Spleen (tissue), 11 donors: ENCODE data around the gene HGS. TPM values are rescaled to one million over a fixed set of nuclear protein-coding genes. Genes with fewer than 3 reads are reported as not detected.
"Not testable (repeated sequence)": the region's sequence is repeated elsewhere in the genome, so short reads cannot be mapped to it uniquely, and the experiment has no call there.

Experiments
- DNase-seq: peaks from one replicate; pipeline ENCODE4 v3.0.0-alpha.2; 2020
- H3K27ac ChIP-seq, 8 donors: fragments of 200-600 bp; sonication (generic) in 7 of 8; 1 replicate in 4 of 8; 2 replicates in 4 of 8; pipeline versions ENCODE4 v1.5.0 to v1.8.0; 2016 to 2021; ENCODE audit warnings: inconsistent platforms in 4 of 8, mild to moderate bottlenecking in 4 of 8, moderate library complexity in 1 of 8
- H3K27me3 ChIP-seq, 7 donors: fragments of 200-600 bp; sonication (generic) in 6 of 7; replicated peaks in 1 of 7; 1 replicate in 4 of 7; 2 replicates in 3 of 7; pipeline versions ENCODE4 v1.5.0 to v1.8.0; 2016 to 2021; ENCODE audit warnings: inconsistent platforms in 3 of 7, mild to moderate bottlenecking in 1 of 7
- H3K36me3 ChIP-seq, 6 donors: fragments of 200-600 bp; sonication (generic) in 5 of 6; 1 replicate in 4 of 6; 2 replicates in 2 of 6; pipeline versions ENCODE4 v1.5.0 to v1.8.0; 2016 to 2021; ENCODE audit warnings: inconsistent platforms in 2 of 6
- H3K4me1 ChIP-seq, 6 donors: fragments of 200-600 bp; sonication (generic) in 5 of 6; 1 replicate in 3 of 6; 2 replicates in 3 of 6; pipeline versions ENCODE4 v1.5.0 to v1.8.0; 2016 to 2021; ENCODE audit warnings: inconsistent platforms in 3 of 6
- H3K4me3 ChIP-seq, 8 donors: fragments of 200-600 bp; sonication (generic) in 7 of 8; 1 replicate in 4 of 8; 2 replicates in 4 of 8; pipeline versions ENCODE4 v1.5.0 to v1.8.0; 2016 to 2021; ENCODE audit warnings: inconsistent platforms in 4 of 8, mild to moderate bottlenecking in 4 of 8, moderate library complexity in 2 of 8
- H3K9me3 ChIP-seq, 8 donors: fragments of 200-600 bp; sonication (generic) in 7 of 8; 1 replicate in 4 of 8; 2 replicates in 4 of 8; pipeline versions ENCODE4 v1.5.0 to v1.8.0; 2016 to 2021; ENCODE audit warnings: inconsistent platforms in 4 of 8
- CTCF ChIP-seq, 11 experiments: fragments of 200-600 bp in 7 of 11; fragments of 450-650 bp in 4 of 11; sonication (generic) in 4 of 11; IDR thresholded peaks in 8 of 11; conservative IDR thresholded peaks in 3 of 11; 1 replicate in 7 of 11; 2 replicates in 4 of 11; pipeline versions ENCODE4 v1.4.0 to v1.8.0; 2016 to 2021; ENCODE audit warnings: antibody characterized with exemption in 11 of 11, inconsistent platforms in 4 of 11, mild to moderate bottlenecking in 1 of 11
- POLR2A ChIP-seq, 3 donors: fragments of 450-650 bp; IDR thresholded peaks; one replicate each; pipeline ENCODE4 v1.5.1; 2017; ENCODE audit warnings: antibody characterized with exemption in 3 of 3, mild to moderate bottlenecking in 1 of 3
- POLR2AphosphoS5 ChIP-seq, 3 donors: sonication (generic); formaldehyde crosslinking; IDR thresholded peaks; one replicate each; pipeline ENCODE4 v1.5.1; 2017; ENCODE audit warnings: antibody characterized with exemption in 3 of 3
- WGBS, 5 donors: extraction: QIAGEN DNeasy Blood & Tissue Kit in 3 of 5; methylation state at CpG; one replicate each; pipeline versions ENCODE4 v1.1.5 to v1.1.7; 2013 to 2018; 5-methylcytosine and 5-hydroxymethylcytosine counted together
- intact Hi-C: fragments of 100-400 bp; cut with DNase I; formaldehyde crosslinking; loops from one replicate; pipeline ENCODE4 v1.15.0; 2023; ENCODE audit warnings: low total_unique reads
- polyA plus RNA-seq, 3 donors: library from polyadenylated mRNA; stranded (reverse); fragments of 200-250 nt; gene quantifications; one replicate each; pipeline ENCODE4 v1.2.1, GENCODE V29; 2013
- total RNA-seq, 7 donors: library from RNA; depleted of rRNA in 3 of 7; stranded (reverse); fragments of >200 nt in 3 of 7; fragmentation: NEBNext Ultra II Directional in 4 of 7; extraction: Animal tissue kit (Norgen Biotek cat#: 25700) in 4 of 7; gene quantifications; one replicate each; pipeline versions ENCODE4 v1.1.0 to v1.2.1, GENCODE V29; 2016 to 2021
- donor health status: healthy with polysubstance abuse.
- donor health status: DM: no; HTN: no; CAD: no; lungs with moderate emphysema.
- donor health status: DM: no; HTN: no; CAD: no.
- donor health status: Bipolar disorder and iron deficiency.
- donor health status: healthy.
- donor health status: DM: no; HTN: no; CAD: no.
- donor health status: DM: yes; HTN: yes; CAD: no.

HGS gene
- total and polyA plus RNA-seq, 10 donors, result 61.3 to 134 (median 106) TPM

GRCh38 chr17:81735264-81736102 lies 51.7 kb downstream of the HGS start:
- Histone ChIP-seq H3K27me3 (peaks cover 0 to 60% (median 8%) of the 10 kb centered on the region in 7 donors), H3K4me1 (peaks cover 5 to 35% (median 18%) of the 10 kb centered on the region in 6 donors), H3K4me3 (peak overlapping the region in 6 of 8 donors; percentile 3 to 57 (median 24)), H3K36me3 (no peaks in the 10 kb centered on the region), H3K27ac (peak overlapping the region in 2 of 8 donors; percentile 6 to 63), H3K9me3 (no peaks in the 10 kb centered on the region)
- intact Hi-C loops, result no loop called here
- TF ChIP-seq POLR2AphosphoS5 (IDR thresholded peaks at IDR 0.05), result peak in 2 of 3 donors; percentile 37 to 49
- no peak for TF ChIP-seq POLR2A (IDR thresholded peaks at IDR 0.05)
- DNase-seq, result peak; percentile 87
- WGBS, 5 donors, result 23 to 30% (median 25%) methylated on average over 19 to 30 of the region's 30 CpGs

- DNase-seq, result no peak
- no peak for TF ChIP-seq CTCF (IDR thresholded peaks at IDR 0.05 in 8 of 11, conservative IDR thresholded peaks at IDR 0.05 in 3 of 11)
- no peak for TF ChIP-seq POLR2A (IDR thresholded peaks at IDR 0.05)
- intact Hi-C loops, result no loop called here
- H3K9me3 ChIP-seq, result no peaks in the 10 kb centered on the region
- H3K27ac ChIP-seq, result no peak overlapping the region
- H3K4me1 ChIP-seq, result peaks cover 5 to 50% (median 29%) of the 10 kb centered on the region in 6 donors
- H3K36me3 ChIP-seq, result no peaks in the 10 kb centered on the region
- H3K4me3 ChIP-seq, result no peak overlapping the region
- peaks cover 0 to 50% (median 0%) of the 10 kb centered on the region in 7 donors for H3K27me3 ChIP-seq
- WGBS, 5 donors, result 89 to 96% (median 93%) methylated on average over 25 to 31 of the region's 31 CpGs
Measured at GRCh38 chr17:81737947-81738800, 54.4 kb downstream of the HGS start.

- WGBS, 5 donors, result 91 to 93% (median 91%) methylated on average over 19 to 27 of the region's 27 CpGs
- intact Hi-C loops, result no loop called here
- no peak for TF ChIP-seq CTCF (IDR thresholded peaks at IDR 0.05 in 8 of 11, conservative IDR thresholded peaks at IDR 0.05 in 3 of 11)
- no peak for TF ChIP-seq POLR2AphosphoS5 (IDR thresholded peaks at IDR 0.05)
- H3K4me3 ChIP-seq, result no peak overlapping the region
- no peaks in the 10 kb centered on the region for H3K9me3 ChIP-seq
- peaks cover 0 to 42% (median 0%) of the 10 kb centered on the region in 7 donors for H3K27me3 ChIP-seq
- no peaks in the 10 kb centered on the region for H3K36me3 ChIP-seq
- no peak for DNase-seq
- H3K4me1 ChIP-seq, result peaks cover 2 to 44% (median 24%) of the 10 kb centered on the region in 6 donors
- H3K27ac ChIP-seq, result no peak overlapping the region
Measured at GRCh38 chr17:81738801-81739393, 55.1 kb downstream of the HGS start.

GRCh38 chr17:81739593-81739992 lies 55.8 kb downstream of the HGS start:
- peaks cover 0 to 37% (median 20%) of the 10 kb centered on the region in 6 donors for H3K4me1 ChIP-seq
- H3K36me3 ChIP-seq, H3K27ac ChIP-seq, H3K4me3 ChIP-seq, DNase-seq, intact Hi-C loops, H3K9me3 ChIP-seq: not testable (repeated sequence)
- peaks cover 0 to 35% (median 0%) of the 10 kb centered on the region in 7 donors for H3K27me3 ChIP-seq
- 90 to 94% (median 92%) methylated on average over 8 of the region's 8 CpGs for WGBS, 5 donors
